Measurements from ENCODE around the gene HEXD.
"Not testable (repeated sequence)": the region's sequence is repeated elsewhere in the genome, so short reads cannot be mapped to it uniquely, and the experiment has no call there.

Gene HEXD

GRCh38 chr17:82397449-82398335 is 20.5 kb upstream of the HEXD start:
- DNase-seq = no peak

- DNase-seq = no peak
Measured at GRCh38 chr17:82399041-82399441, 19.1 kb upstream of the HEXD start.

- no peak for DNase-seq
Measured at GRCh38 chr17:82399601-82400101, 18.5 kb upstream of the HEXD start.

- DNase-seq = no peak
Measured at GRCh38 chr17:82400206-82400605, 17.9 kb upstream of the HEXD start.

- peak; percentile 61 for DNase-seq
Measured at GRCh38 chr17:82400830-82401229, 17.3 kb upstream of the HEXD start.

- DNase-seq = no peak
Measured at GRCh38 chr17:82402865-82403264, 15.3 kb upstream of the HEXD start.

- no peak for DNase-seq
Measured at GRCh38 chr17:82403662-82404660, 14.2 kb upstream of the HEXD start.

- no peak for DNase-seq
Measured at GRCh38 chr17:82405051-82405450, 13.1 kb upstream of the HEXD start.

GRCh38 chr17:82406131-82406671 is 11.9 kb upstream of the HEXD start:
- DNase-seq = no peak

GRCh38 chr17:82407255-82407654 is 10.9 kb upstream of the HEXD start:
- no peak for DNase-seq

- no peak for DNase-seq
Measured at GRCh38 chr17:82408288-82408937, 9.7 kb upstream of the HEXD start.

GRCh38 chr17:82408938-82409318 is 9.2 kb upstream of the HEXD start:
- DNase-seq = no peak

GRCh38 chr17:82410014-82410716 is 8.0 kb upstream of the HEXD start:
- DNase-seq = no peak

GRCh38 chr17:82411396-82412053 is 6.6 kb upstream of the HEXD start:
- no peak for DNase-seq

GRCh38 chr17:82412081-82412480 is 6.1 kb upstream of the HEXD start:
- not testable (repeated sequence) for DNase-seq

GRCh38 chr17:82412535-82413520 is 5.3 kb upstream of the HEXD start:
- peak; percentile 46 for DNase-seq

GRCh38 chr17:82414548-82415281 is 3.4 kb upstream of the HEXD start:
- peak; percentile 75 for DNase-seq

GRCh38 chr17:82415336-82415735 is 2.8 kb upstream of the HEXD start:
- DNase-seq = no peak

- DNase-seq = no peak
Measured at GRCh38 chr17:82415786-82416185, 2.4 kb upstream of the HEXD start.

All from hematopoietic multipotent progenitor cell treated with erythropoietin and hydrocortisone succinate and interleukin-3 and kit ligand, for 8 days (in vitro differentiated cells).